SKM-1 (cell line): ENCODE results near the gene CDH23.
A peak's percentile ranks its signal among the peaks of the same experiment; 100 is the strongest.

Source experiments
- DNase-seq: peaks from one replicate; lab custom pipeline; 2025; ENCODE audit not compliant: unreplicated experiment; lab: John Stamatoyannopoulos, UW

Gene CDH23

GRCh38 chr10:71648254-71648932 lies 251.7 kb downstream of the CDH23 start:
- no peak for DNase-seq

GRCh38 chr10:71648933-71649320 lies 252.2 kb downstream of the CDH23 start:
- no peak for DNase-seq

DNA sequence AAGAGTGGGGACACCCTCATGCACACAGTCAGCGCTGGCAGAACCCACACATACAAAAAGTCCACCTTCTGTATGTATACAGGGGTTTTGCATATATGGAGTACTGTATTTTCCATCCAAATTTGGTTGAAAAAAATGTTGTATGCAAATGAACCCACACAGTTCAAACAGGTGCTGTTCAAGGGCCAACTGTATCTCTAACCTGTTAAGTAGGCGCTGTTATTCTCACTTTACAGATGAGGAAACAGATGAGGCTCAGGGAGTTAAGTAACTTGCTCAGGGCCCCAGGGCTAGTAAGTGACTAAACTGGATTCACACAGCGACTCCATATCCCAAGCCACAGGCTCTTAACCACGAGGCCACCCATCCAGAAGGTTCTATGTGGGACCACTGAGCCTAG lies 252.9 kb downstream of the CDH23 start:
- no peak for DNase-seq

- no peak for DNase-seq
Observed at GRCh38 chr10:71650397-71650796, 253.7 kb downstream of the CDH23 start.

DNA sequence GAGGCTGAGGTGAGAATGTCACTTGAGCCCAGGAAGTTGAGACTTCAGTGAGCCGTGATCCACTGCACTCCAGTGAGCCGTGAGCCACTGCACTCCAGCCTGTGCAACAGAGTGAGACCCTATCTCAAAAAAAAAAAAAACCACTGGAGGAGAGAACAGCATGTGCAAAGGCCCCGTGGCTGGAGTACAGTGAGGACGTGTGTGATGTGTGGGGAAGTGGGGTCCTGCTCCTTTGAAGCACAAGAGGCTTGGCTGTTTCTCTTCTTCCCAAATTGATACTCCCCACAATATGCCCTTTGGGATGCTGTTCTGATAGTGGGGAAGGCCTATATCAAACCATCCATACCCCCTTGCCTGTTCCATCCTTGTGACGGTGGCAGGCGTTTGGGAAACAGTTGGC lies 254.7 kb downstream of the CDH23 start:
- no peak for DNase-seq

DNA sequence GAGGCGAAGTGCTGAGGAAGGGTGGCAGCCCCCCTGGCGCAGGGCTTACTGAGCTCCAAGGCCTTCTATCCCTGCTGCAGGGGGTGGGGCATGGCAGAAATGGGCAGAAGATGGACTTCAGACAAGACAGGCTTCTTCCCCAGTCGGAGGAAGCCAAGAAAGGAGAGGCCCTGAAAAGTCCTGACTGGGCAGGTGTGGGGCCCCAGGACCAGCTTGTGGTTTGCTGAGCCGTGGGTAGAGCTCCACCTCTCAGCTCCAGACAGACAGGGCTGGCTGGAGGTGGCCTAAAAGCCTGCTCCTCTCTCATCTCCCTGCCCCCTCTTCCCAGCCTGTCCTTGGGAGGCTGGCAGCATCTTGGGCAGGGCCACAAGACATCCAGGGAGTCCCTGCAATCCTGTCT lies 255.2 kb downstream of the CDH23 start:
- no peak for DNase-seq

- no peak for DNase-seq
Observed at GRCh38 chr10:71653044-71653443, 256.3 kb downstream of the CDH23 start.

GRCh38 chr10:71656220-71656619 lies 259.5 kb downstream of the CDH23 start:
- no peak for DNase-seq

GRCh38 chr10:71657604-71658466 lies 261.1 kb downstream of the CDH23 start:
- DNase-seq, result no peak

- no peak for DNase-seq
Observed at GRCh38 chr10:71658467-71658745, 261.7 kb downstream of the CDH23 start.

GRCh38 chr10:71659111-71659634 lies 262.5 kb downstream of the CDH23 start:
- DNase-seq, result no peak

DNA sequence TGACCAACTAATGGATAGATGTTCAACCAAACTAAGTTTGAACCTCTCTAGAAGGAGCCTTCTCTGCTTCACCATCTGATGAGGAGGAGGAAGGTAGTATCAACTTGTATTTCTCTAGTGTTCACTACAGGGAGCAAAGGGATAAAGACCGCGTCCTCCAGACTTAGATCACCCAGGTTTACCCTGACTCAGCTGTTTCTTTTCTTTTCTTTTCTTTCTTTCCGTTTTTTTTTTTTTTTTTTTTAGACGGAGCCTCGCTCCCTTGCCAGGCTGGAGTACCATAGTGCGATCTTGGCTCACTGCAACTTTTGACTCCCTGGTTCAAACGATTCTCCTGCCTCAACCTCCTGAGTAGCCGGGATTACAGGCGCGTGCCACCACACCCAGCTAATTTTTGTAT lies 263.0 kb downstream of the CDH23 start:
- no peak for DNase-seq

GRCh38 chr10:71660313-71660712 lies 263.6 kb downstream of the CDH23 start:
- DNase-seq, result no peak

GRCh38 chr10:71661060-71661622 lies 264.4 kb downstream of the CDH23 start:
- no peak for DNase-seq

GRCh38 chr10:71661779-71662336 lies 265.1 kb downstream of the CDH23 start:
- DNase-seq, result no peak

DNA sequence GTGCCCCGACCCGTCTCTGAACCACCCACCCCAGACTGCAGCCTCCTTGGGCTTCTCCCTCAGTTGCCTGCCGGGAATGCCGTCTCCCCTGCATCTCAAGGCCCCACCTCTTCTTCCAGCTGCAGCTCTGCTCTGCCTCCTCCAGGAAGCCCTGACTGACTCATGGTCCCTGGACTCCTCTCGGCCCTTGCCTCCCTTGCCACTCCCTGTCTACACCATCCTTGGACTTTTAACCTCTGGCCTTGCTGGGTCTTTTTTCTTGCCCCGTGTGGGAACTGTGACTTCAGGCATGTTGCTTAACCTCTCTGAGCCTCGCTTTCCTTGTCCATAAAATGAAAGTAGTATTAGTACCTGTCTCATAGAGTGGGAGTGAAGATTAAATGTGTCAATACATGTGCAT lies 266.6 kb downstream of the CDH23 start:
- no peak for DNase-seq

DNA sequence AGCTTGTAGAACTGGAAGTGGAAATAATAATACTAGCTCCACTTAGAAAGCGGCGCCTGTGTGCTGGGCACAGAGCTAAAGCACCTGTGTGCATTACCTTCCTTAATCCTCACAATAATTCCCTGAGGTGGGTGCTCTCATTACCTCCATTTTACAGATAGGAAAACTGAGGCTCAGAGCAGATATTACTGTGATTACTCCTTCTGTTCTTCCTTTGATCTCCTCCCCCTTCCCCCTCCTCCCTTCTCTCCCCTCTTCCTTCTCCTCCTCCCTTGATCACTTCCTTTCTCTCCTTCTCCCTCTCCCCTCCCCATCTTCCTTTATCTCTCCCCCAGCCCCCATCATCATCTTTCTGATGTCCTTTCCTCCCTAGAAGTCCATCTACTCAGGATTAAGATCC lies 267.9 kb downstream of the CDH23 start:
- DNase-seq, result no peak

- DNase-seq, result no peak
Observed at GRCh38 chr10:71665456-71665855, 268.7 kb downstream of the CDH23 start.

- DNase-seq, result no peak
Observed at GRCh38 chr10:71666639-71667386, 270.1 kb downstream of the CDH23 start.

DNA sequence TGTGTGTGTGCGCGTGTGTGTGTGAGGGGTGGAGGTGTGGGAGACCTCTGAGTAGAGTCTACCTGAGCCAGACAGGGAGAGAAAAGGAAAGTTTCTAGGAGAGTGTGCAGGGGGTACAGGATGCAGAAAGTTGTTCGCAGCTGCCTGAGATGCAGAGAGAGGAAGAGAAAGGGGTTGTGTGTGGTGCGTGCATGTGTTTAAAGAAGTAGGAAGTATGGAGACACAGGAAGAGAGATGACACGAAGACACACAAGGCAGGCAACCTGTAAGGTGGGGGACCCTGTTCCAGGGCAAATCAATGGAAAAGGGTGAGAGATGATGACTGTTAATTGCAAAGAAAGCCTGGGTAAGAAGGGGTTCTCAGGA lies 270.6 kb downstream of the CDH23 start:
- peak; percentile 37 for DNase-seq
